Testis (tissue), 3 donors: ENCODE data around the gene FHOD3. TPM values are rescaled to one million over a fixed set of nuclear protein-coding genes. Genes with fewer than 3 reads are reported as not detected.

Experiments used
- DNase-seq: peaks from one replicate; pipeline ENCODE4 v3.0.0-alpha.2; 2019
- H3K27ac ChIP-seq, 2 donors: fragments of 200-600 bp; sonication (generic); one replicate each; pipeline ENCODE4 v1.5.1; 2019
- H3K27me3 ChIP-seq: fragments of 200-600 bp; sonication (generic); one replicate; pipeline ENCODE4 v1.5.1; 2019
- H3K36me3 ChIP-seq: fragments of 200-600 bp; sonication (generic); one replicate; pipeline ENCODE4 v1.5.1; 2017; ENCODE audit warnings: low read depth; ENCODE audit errors: missing control alignments
- H3K4me1 ChIP-seq: fragments of 200-600 bp; sonication (generic); one replicate; pipeline ENCODE4 v1.5.1; 2019
- H3K4me3 ChIP-seq, 2 donors: fragments of 200-600 bp; sonication (generic); one replicate each; pipeline ENCODE4 v1.5.1; 2017 to 2019
- H3K9me3 ChIP-seq: fragments of 200-600 bp; sonication (generic); one replicate; pipeline ENCODE4 v1.5.1; 2017
- POLR2A ChIP-seq: fragments of 450-650 bp; IDR thresholded peaks from one replicate; pipeline ENCODE4 v1.6.1; 2017; ENCODE audit warnings: antibody characterized with exemption, mild to moderate bottlenecking, moderate library complexity
- WGBS, 2 donors: methylation state at CpG; one replicate each; pipeline ENCODE4 v1.1.5; 2018; 5-methylcytosine and 5-hydroxymethylcytosine counted together
- intact Hi-C: fragments of 100-400 bp; cut with DNase I; formaldehyde crosslinking; loops from one replicate; pipeline ENCODE4 v1.15.1; 2023; ENCODE audit warnings: low total_unique reads
- polyA plus RNA-seq: library from polyadenylated mRNA; stranded (reverse); fragments of 350-450 nt; fragmentation: Illumina TruSeq; extraction: RNeasy Lipid Tissue Mini Kit (QIAGEN cat#74804); gene quantifications from one replicate; pipeline ENCODE4 v1.2.3, GENCODE V29; 2014; ENCODE audit warnings: low read depth, low replicate concordance; ENCODE audit not compliant: insufficient read depth
- total RNA-seq, 2 donors: library from RNA; depleted of rRNA; stranded (reverse); fragments of >200 nt; gene quantifications; one replicate each; pipeline ENCODE4 v1.2.3, GENCODE V29; 2016
- TF ChIP-seq, protein P1 (sequence below), 3 experiments: fragments of 450-650 bp in 2 of 3; fragments of 200-600 bp in 1 of 3; sonication (generic) in 1 of 3; IDR thresholded peaks; one replicate each; pipeline ENCODE4 v1.5.1; 2016 to 2019; ENCODE audit warnings: antibody characterized with exemption in 3 of 3, mild to moderate bottlenecking in 2 of 3, moderate library complexity in 1 of 3

FHOD3 gene
- total and polyA plus RNA-seq, 3 donors from 2014 or later, result 6.5 to 46.8 (median 37.3) TPM

DNA sequence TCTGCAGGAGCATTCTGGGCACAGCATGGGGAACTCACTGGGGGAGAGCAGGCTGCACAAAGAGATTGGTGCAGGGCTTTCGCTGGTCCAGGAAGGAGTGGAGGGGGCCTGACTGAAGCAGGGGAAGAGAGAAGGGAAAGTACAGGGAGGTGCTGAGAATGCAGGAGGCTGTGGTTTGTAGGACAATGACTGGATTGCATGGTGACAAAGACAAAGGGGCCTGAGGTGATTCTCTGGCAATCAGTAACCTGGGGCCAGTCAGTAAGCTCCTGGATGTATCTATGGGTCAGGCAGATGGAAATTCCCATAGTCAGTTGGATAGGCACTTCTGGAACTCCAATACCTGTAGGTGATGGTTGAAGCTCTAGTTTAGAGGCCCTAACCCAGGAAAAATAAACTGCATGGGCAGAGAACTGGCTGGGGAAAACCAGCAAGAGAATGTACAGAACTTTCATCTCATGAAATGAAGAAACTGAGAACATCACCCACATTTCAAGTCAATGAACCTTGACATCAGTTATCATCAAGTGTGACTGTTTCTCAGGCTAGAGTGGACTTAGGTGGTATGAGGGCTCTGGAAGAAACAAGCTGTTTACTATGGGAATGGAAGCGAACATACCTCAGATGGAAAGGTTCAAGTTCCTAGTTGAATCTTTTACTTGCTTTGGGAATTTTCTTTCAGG is 338.0 kb downstream of the FHOD3 start:
- Histone ChIP-seq H3K4me3 (no peak overlapping the region), H3K9me3 (no peaks in the 10 kb centered on the region), H3K36me3 (no peaks in the 10 kb centered on the region), H3K27me3 (no peaks in the 10 kb centered on the region), H3K4me1 (no peaks in the 10 kb centered on the region), H3K27ac (no peak overlapping the region)
- 86 to 94% methylated on average over 2 of the region's 2 CpGs for WGBS, 2 donors
- DNase-seq, result no peak
- TF ChIP-seq POLR2A, result no peak
- TF ChIP-seq, protein P1, sequence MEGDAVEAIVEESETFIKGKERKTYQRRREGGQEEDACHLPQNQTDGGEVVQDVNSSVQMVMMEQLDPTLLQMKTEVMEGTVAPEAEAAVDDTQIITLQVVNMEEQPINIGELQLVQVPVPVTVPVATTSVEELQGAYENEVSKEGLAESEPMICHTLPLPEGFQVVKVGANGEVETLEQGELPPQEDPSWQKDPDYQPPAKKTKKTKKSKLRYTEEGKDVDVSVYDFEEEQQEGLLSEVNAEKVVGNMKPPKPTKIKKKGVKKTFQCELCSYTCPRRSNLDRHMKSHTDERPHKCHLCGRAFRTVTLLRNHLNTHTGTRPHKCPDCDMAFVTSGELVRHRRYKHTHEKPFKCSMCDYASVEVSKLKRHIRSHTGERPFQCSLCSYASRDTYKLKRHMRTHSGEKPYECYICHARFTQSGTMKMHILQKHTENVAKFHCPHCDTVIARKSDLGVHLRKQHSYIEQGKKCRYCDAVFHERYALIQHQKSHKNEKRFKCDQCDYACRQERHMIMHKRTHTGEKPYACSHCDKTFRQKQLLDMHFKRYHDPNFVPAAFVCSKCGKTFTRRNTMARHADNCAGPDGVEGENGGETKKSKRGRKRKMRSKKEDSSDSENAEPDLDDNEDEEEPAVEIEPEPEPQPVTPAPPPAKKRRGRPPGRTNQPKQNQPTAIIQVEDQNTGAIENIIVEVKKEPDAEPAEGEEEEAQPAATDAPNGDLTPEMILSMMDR (IDR thresholded peaks at IDR 0.05), result no peak
- intact Hi-C loops, result no loop called here

DNA sequence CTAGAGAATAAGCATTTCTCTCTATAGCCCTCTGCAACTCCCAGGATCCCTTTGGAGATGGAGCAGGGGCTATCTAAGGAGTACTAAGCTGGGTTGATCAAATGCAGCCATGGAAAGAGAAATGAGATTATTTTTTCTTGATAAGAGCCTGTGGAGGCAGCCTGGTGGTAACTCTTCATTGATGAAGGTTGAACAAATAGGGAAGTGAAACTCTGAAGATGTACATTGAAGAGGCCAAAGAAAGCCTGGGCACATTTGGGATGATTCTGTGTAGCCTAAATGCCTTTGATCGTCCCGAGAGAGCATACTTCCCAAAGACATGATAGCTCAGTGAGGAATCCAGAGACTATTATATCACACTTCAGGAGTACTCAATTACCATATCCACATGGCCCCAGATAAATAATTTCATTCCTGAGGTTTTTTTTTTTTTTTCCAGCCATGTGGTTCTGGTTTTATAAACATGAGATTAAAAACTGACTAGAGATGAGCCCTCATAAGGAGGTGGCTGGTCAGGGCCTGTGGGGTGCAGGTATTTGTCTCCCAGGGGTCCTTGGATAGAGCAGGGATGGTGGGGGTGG is 338.8 kb downstream of the FHOD3 start:
- no peaks in the 10 kb centered on the region for H3K9me3 ChIP-seq
- intact Hi-C loops, result no loop called here
- no peak for DNase-seq

DNA sequence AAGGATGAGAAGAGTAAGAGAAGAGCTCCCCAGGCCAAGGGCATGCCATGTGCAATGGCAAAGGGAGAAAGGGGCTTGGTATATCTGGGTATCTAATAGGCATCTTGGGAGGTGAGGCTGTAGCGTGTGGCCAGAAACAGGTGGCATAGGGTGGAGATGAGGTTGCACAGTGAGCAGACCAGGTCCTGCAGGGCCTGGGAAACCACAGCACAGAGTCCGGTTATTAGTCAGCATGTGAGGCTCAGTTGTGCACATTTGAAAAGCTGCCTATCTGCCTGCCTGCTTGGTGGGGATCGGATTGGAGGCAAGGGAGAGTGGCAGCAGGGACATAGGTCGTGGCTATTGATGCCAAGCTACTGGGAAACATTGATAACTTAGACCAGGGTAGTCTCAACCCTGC is 340.7 kb downstream of the FHOD3 start:
- no peaks in the 10 kb centered on the region for H3K9me3 ChIP-seq
- TF ChIP-seq, protein P1 (IDR thresholded peaks at IDR 0.05), result no peak
- no peak for TF ChIP-seq POLR2A
- no peak overlapping the region for H3K4me3 ChIP-seq
- intact Hi-C loops, result no loop called here
- H3K4me1 ChIP-seq, result no peaks in the 10 kb centered on the region
- 88 to 94% methylated on average over 4 of the region's 4 CpGs for WGBS, 2 donors
- DNase-seq, result no peak
- no peaks in the 10 kb centered on the region for H3K36me3 ChIP-seq
- H3K27ac ChIP-seq, result no peak overlapping the region
- H3K27me3 ChIP-seq, result no peaks in the 10 kb centered on the region

More for the DNA sequence above, 338.8 kb downstream of the FHOD3 start:
- no peak for TF ChIP-seq POLR2A
- TF ChIP-seq, protein P1 (IDR thresholded peaks at IDR 0.05), result no peak
- Histone ChIP-seq H3K27me3 (no peaks in the 10 kb centered on the region), H3K4me1 (no peaks in the 10 kb centered on the region), H3K27ac (no peak overlapping the region), H3K36me3 (no peaks in the 10 kb centered on the region), H3K4me3 (no peak overlapping the region)
- WGBS, 2 donors, result 75 to 90% methylated on average over 2 of the region's 2 CpGs

DNA sequence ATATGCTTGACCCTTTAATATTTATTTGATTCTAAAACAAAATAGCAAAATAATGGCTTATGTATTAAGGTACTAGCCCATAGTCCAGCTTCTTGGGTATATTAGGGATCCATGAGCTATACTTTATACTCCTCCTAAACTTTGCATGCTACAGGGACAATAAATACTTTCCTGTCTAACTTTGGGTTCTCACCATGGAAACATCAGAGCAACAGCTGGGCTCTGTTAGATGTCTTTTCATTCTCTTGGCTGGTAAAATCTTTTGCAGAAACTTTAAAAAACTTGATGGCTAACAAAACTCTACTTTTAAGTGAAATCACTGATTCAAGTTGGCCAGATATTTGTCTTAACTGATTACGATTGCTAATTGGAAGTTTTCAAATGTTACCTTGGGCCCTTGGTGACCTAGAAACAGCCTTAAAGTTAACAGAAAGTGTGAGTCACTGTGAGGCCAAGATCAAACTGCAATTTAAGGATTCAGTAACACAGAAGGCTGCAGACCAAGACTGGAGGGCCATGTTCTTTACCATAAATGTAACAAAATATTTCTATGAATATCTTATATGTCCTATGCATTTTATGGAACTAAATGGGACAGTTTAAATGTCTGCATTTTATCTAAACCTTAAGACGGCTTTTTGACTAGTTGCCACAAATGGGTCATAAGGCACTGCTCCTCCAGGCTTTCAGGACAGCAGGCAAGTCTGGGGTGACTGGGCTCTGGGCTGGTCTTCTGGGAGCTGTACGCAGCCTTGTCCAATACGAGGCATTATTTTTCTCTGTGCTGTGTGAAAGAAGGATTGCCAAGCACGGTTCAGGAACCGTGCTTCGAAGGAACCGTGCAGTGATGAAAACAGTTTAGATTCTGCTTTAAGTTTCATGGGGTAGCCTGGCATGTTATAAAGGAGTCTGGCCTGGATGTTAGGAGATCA is 342.8 kb downstream of the FHOD3 start:
- H3K36me3 ChIP-seq, result no peaks in the 10 kb centered on the region
- WGBS, 2 donors, result 58 to 75% methylated on average over 8 of the region's 8 CpGs
- no peaks in the 10 kb centered on the region for H3K9me3 ChIP-seq
- intact Hi-C loops, result no loop called here
- no peak overlapping the region for H3K4me3 ChIP-seq
- H3K27ac ChIP-seq, result no peak overlapping the region
- TF ChIP-seq, protein P1 (IDR thresholded peaks at IDR 0.05), result no peak
- no peak for TF ChIP-seq POLR2A
- no peaks in the 10 kb centered on the region for H3K4me1 ChIP-seq
- no peak for DNase-seq
- no peaks in the 10 kb centered on the region for H3K27me3 ChIP-seq
